Astrocyte (in vitro differentiated cells and primary cell): ENCODE measurements around the gene SLCO2A1. TPM values are rescaled to one million over a fixed set of nuclear protein-coding genes. Genes with fewer than 3 reads are reported as not detected.

Source experiments
- DNase-seq: peaks from one replicate; pipeline ENCODE4 v3.0.0-alpha.2; 2010; ENCODE audit warnings: low read depth
- FAIRE-seq: peaks from 2 replicates; lab custom pipeline; 2011; peaks lifted over from hg19 to GRCh38; lab: Jason Lieb, UNC
- H2AFZ ChIP-seq: 2 replicates; pipeline ENCODE4 v1.6.0; 2012; ENCODE audit warnings: low read depth, low read length, inconsistent platforms
- H3K27ac ChIP-seq: 2 replicates; pipeline ENCODE4 v1.5.1; 2011; ENCODE audit warnings: low read depth, low read length, inconsistent platforms
- H3K27me3 ChIP-seq: 2 replicates; pipeline ENCODE4 v1.6.0; 2011; ENCODE audit warnings: low read length, inconsistent platforms; ENCODE audit not compliant: insufficient read depth
- H3K36me3 ChIP-seq: 2 replicates; pipeline ENCODE4 v1.5.1; 2011; ENCODE audit warnings: low read length, inconsistent platforms; ENCODE audit not compliant: insufficient read depth
- H3K4me1 ChIP-seq: 2 replicates; pipeline ENCODE4 v1.5.1; 2011; ENCODE audit warnings: low read length, inconsistent platforms; ENCODE audit not compliant: insufficient read depth
- H3K4me2 ChIP-seq: 2 replicates; pipeline ENCODE4 v1.6.0; 2012; ENCODE audit warnings: low read length, inconsistent platforms
- H3K4me3 ChIP-seq: 2 replicates; pipeline ENCODE4 v1.5.1; 2011; ENCODE audit warnings: low read depth, mild to moderate bottlenecking, low read length, inconsistent platforms; ENCODE audit not compliant: insufficient read depth
- H3K79me2 ChIP-seq: 2 replicates; pipeline ENCODE4 v1.6.0; 2012; ENCODE audit warnings: mild to moderate bottlenecking, low read length, inconsistent platforms; ENCODE audit not compliant: insufficient read depth
- H3K9ac ChIP-seq: 2 replicates; pipeline ENCODE4 v1.6.0; 2012; ENCODE audit warnings: mild to moderate bottlenecking, low read length, inconsistent platforms
- H3K9me3 ChIP-seq: 2 replicates; pipeline ENCODE4 v1.5.1; 2012; ENCODE audit warnings: low read depth, mild to moderate bottlenecking, low read length, inconsistent platforms; ENCODE audit not compliant: insufficient read depth
- H4K20me1 ChIP-seq: 2 replicates; pipeline ENCODE4 v1.6.0; 2012; ENCODE audit warnings: low read length, inconsistent platforms; ENCODE audit not compliant: insufficient read depth
- H3K27ac Mint-ChIP-seq: one replicate; pipeline ENCODE4 v1.8.0; 2021; ENCODE audit warnings: mild to moderate bottlenecking, mixed read lengths; ENCODE audit not compliant: unreplicated experiment
- H3K27me3 Mint-ChIP-seq: one replicate; pipeline ENCODE4 v1.8.0; 2021; ENCODE audit warnings: low read depth, mixed read lengths; ENCODE audit not compliant: unreplicated experiment
- H3K36me3 Mint-ChIP-seq: one replicate; pipeline ENCODE4 v1.8.0; 2021; ENCODE audit warnings: low read depth, mixed read lengths; ENCODE audit not compliant: unreplicated experiment
- H3K4me1 Mint-ChIP-seq: one replicate; pipeline ENCODE4 v1.8.0; 2021; ENCODE audit warnings: low read depth, mixed read lengths; ENCODE audit not compliant: unreplicated experiment
- H3K4me3 Mint-ChIP-seq: one replicate; pipeline ENCODE4 v1.8.0; 2021; ENCODE audit warnings: mild to moderate bottlenecking, moderate library complexity, mixed read lengths; ENCODE audit not compliant: unreplicated experiment
- H3K9me3 Mint-ChIP-seq: one replicate; pipeline ENCODE4 v1.8.0; 2021; ENCODE audit warnings: mild to moderate bottlenecking, mixed read lengths; ENCODE audit not compliant: unreplicated experiment
- CTCF ChIP-seq: IDR thresholded peaks from 2 replicates; pipeline ENCODE4 v1.5.1; 2011; ENCODE audit warnings: low read depth, mild to moderate bottlenecking, inconsistent platforms, low read length, moderate library complexity; ENCODE audit not compliant: insufficient read depth
- EZH2 ChIP-seq: IDR thresholded peaks from 2 replicates; pipeline ENCODE4 v1.6.1; 2012; ENCODE audit warnings: mild to moderate bottlenecking, low read length, inconsistent platforms; ENCODE audit not compliant: insufficient read depth
- total RNA-seq: library from RNA; stranded (reverse); gene quantifications from 2 replicates; pipeline ENCODE4 v1.2.1, GENCODE V29; 2021

Gene SLCO2A1
- total RNA-seq, 1 donor from 2014 or later: 2.1 TPM

GRCh38 chr3:134056464-134056891 lies 26.8 kb upstream of the SLCO2A1 start:
- no peak overlapping the region for H3K27ac Mint-ChIP-seq
- H3K9ac ChIP-seq: no peak overlapping the region
- no peak overlapping the region for H3K4me2 ChIP-seq
- no peaks in the 10 kb centered on the region for H3K36me3 ChIP-seq
- no peak overlapping the region for H2AFZ ChIP-seq
- H3K4me1 ChIP-seq: peaks cover 15% of the 10 kb centered on the region
- no peak overlapping the region for H3K27ac ChIP-seq
- no peaks in the 10 kb centered on the region for H3K79me2 ChIP-seq
- FAIRE-seq (no peak), DNase-seq (no peak)
- no peak overlapping the region for H3K4me3 Mint-ChIP-seq
- no peaks in the 10 kb centered on the region for H3K27me3 ChIP-seq
- H3K4me1 Mint-ChIP-seq: peaks cover 18% of the 10 kb centered on the region
- peaks cover 22% of the 10 kb centered on the region for H3K27me3 Mint-ChIP-seq
- no peak overlapping the region for H3K4me3 ChIP-seq
- H3K9me3 Mint-ChIP-seq: peaks cover 2% of the 10 kb centered on the region
- no peaks in the 10 kb centered on the region for H3K36me3 Mint-ChIP-seq
- TF ChIP-seq EZH2 (no peak), CTCF (no peak)
- H3K9me3 ChIP-seq: no peaks in the 10 kb centered on the region
- no peaks in the 10 kb centered on the region for H4K20me1 ChIP-seq

- H3K36me3 Mint-ChIP-seq: no peaks in the 10 kb centered on the region
- H3K4me1 Mint-ChIP-seq: peaks cover 16% of the 10 kb centered on the region
- H3K4me1 ChIP-seq: peaks cover 15% of the 10 kb centered on the region
- H3K27me3 Mint-ChIP-seq: peaks cover 23% of the 10 kb centered on the region
- H3K9ac ChIP-seq: no peak overlapping the region
- no peak overlapping the region for H3K27ac ChIP-seq
- no peak overlapping the region for H3K4me3 Mint-ChIP-seq
- no peak overlapping the region for H3K4me3 ChIP-seq
- no peak for TF ChIP-seq CTCF
- no peak for TF ChIP-seq EZH2
- no peaks in the 10 kb centered on the region for H3K27me3 ChIP-seq
- FAIRE-seq (no peak), DNase-seq (no peak)
- H3K36me3 ChIP-seq: no peaks in the 10 kb centered on the region
- H4K20me1 ChIP-seq: no peaks in the 10 kb centered on the region
- H3K4me2 ChIP-seq: no peak overlapping the region
- H3K9me3 Mint-ChIP-seq: peaks cover 2% of the 10 kb centered on the region
- no peak overlapping the region for H2AFZ ChIP-seq
- H3K9me3 ChIP-seq: no peaks in the 10 kb centered on the region
- no peak overlapping the region for H3K27ac Mint-ChIP-seq
- H3K79me2 ChIP-seq: no peaks in the 10 kb centered on the region
Measured at GRCh38 chr3:134055661-134056060, 25.9 kb upstream of the SLCO2A1 start.

- Histone ChIP-seq H3K27ac (no peak overlapping the region), H3K4me2 (no peak overlapping the region), H3K36me3 (no peaks in the 10 kb centered on the region), H2AFZ (no peak overlapping the region), H3K4me1 (peaks cover 8% of the 10 kb centered on the region), H4K20me1 (no peaks in the 10 kb centered on the region), H3K9ac (no peak overlapping the region), H3K4me3 (no peak overlapping the region), H3K79me2 (no peaks in the 10 kb centered on the region), H3K27me3 (no peaks in the 10 kb centered on the region), H3K9me3 (no peaks in the 10 kb centered on the region)
- H3K27ac Mint-ChIP-seq: no peak overlapping the region
- H3K36me3 Mint-ChIP-seq: no peaks in the 10 kb centered on the region
- no peak overlapping the region for H3K4me3 Mint-ChIP-seq
- TF ChIP-seq EZH2: no peak
- TF ChIP-seq CTCF: no peak
- H3K4me1 Mint-ChIP-seq: peaks cover 10% of the 10 kb centered on the region
- peaks cover 18% of the 10 kb centered on the region for H3K27me3 Mint-ChIP-seq
- DNase-seq (no peak), FAIRE-seq (no peak)
- peaks cover 2% of the 10 kb centered on the region for H3K9me3 Mint-ChIP-seq
Measured at GRCh38 chr3:134054881-134055280, 25.2 kb upstream of the SLCO2A1 start.
